ENCODE data around the gene TMEM119.

TMEM119 gene

DNA sequence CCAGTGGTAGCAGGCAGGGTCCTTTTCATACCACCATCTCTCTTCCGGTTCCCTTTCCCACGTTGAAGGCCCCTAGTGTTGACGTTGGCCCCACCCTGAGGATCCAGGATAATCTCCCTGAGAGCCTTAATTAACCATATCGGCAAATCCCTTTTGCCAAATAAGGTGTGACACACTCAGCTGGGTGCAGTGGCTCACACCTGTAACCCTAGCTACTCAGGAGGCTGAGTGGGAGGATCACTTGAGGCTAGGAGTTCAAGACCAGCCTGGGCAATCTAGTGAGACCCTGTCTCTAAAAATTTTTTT, 2.8 kb upstream of the TMEM119 start:
- TF ChIP-seq, protein P1, sequence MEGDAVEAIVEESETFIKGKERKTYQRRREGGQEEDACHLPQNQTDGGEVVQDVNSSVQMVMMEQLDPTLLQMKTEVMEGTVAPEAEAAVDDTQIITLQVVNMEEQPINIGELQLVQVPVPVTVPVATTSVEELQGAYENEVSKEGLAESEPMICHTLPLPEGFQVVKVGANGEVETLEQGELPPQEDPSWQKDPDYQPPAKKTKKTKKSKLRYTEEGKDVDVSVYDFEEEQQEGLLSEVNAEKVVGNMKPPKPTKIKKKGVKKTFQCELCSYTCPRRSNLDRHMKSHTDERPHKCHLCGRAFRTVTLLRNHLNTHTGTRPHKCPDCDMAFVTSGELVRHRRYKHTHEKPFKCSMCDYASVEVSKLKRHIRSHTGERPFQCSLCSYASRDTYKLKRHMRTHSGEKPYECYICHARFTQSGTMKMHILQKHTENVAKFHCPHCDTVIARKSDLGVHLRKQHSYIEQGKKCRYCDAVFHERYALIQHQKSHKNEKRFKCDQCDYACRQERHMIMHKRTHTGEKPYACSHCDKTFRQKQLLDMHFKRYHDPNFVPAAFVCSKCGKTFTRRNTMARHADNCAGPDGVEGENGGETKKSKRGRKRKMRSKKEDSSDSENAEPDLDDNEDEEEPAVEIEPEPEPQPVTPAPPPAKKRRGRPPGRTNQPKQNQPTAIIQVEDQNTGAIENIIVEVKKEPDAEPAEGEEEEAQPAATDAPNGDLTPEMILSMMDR (IDR thresholded peaks at IDR 0.05; ENCODE audit: control insufficient read depth, insufficient read depth, low read depth, low read length, missing control alignments), result no peak
- no peak for DNase-seq (ENCODE audit: low read depth)
- no peak overlapping the region for H3K4me3 ChIP-seq (ENCODE audit: control insufficient read depth, low read depth, low read length)

DNA sequence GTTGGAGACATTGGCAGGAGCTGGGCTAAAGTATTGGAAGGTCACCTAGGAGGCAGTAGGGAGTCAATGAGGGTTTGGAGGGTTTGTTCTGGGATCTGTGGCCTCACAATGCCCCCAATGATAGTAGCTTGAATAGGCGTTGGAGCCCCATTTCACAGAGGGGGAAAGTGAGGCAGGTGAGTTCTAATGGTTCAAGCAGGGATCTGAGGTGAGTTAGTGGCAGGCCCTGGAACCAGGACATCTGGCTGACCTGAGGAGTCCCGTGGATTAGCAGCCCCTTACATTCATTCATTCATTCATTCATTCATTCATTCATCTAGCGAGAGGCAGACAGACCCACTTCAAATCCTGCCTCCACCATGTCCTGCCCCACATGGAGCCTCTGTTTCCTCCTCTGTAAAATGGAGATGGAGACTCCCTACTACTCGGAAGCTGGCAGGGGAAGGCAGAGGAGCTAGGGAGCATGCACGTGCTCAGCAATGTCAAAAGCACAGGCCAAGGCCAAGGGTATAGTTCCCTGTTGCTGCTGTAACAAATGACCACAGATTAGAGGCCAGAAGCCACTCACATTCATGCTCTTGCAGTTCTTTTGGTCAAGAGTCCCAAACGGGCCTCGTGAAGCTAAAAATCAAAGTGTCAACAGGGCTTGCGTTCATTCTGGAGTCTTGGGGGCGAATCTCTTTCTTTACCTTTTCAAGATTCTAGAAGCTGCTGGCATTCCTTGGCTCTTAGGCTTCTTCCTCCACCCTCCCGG, 2.2 kb upstream of the TMEM119 start:
- no peak overlapping the region for H3K4me3 ChIP-seq (ENCODE audit: control insufficient read depth, low read depth, low read length)
- DNase-seq (ENCODE audit: low read depth), result no peak
- TF ChIP-seq, protein P1 (IDR thresholded peaks at IDR 0.05; ENCODE audit: control insufficient read depth, insufficient read depth, low read depth, low read length, missing control alignments), result no peak

DNA sequence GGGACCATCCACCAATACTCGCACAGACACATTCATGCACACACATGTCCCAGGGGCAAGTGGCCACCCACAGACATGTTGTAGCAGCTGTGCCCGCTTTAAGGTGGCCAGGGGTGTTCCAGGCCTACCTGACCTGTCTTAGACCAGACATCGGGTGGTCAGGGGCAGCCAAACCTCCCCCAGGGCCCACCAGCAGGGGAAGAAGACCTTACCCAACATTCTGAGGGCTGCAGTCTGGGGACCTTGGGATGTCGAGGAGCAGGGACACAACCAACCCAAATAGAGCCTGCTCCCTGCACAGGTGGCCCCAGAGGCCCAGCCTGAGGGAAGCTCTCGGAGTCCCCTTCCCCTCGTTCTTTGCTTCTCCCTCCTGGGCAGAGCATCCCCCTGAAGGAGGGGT, 1.7 kb upstream of the TMEM119 start:
- no peak overlapping the region for H3K4me3 ChIP-seq (ENCODE audit: control insufficient read depth, low read depth, low read length)
- TF ChIP-seq, protein P1 (IDR thresholded peaks at IDR 0.05; ENCODE audit: control insufficient read depth, insufficient read depth, low read depth, low read length, missing control alignments), result no peak
- DNase-seq (ENCODE audit: low read depth), result no peak

DNA sequence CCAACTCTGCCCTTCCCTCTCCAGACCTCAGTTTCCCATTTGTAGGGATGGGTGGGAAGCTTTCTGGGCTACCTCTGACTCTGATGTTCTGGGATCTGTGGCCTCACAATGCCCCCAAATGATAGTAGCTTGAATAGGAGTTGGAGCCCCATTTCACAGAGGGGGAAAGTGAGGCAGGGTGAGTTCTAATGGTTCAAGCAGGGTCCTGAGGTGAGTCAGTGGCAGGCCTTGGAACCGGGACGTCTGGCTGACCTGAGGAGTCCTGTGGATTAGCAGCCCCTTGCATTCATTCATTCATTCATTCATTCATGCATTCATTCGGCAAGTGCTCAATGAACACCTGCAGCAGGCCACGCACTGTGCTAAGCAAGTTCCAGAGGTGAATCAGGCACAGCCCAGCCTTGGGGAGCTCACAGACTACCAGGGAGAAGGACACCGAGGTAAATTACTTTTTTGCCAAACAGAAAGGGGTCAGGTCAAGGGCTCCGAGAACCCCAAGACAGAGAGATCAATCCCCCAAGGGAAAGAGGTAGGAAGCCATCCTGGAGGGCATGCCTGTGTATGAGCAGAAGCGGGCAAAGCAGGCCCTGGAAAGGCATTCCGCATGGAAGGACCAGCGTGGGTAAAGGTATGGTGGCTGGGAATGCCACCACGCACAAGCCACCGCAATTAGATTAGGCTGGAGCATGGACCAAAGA, 818 bp upstream of the TMEM119 start:
- no peak overlapping the region for H3K4me3 ChIP-seq (ENCODE audit: control insufficient read depth, low read depth, low read length)
- TF ChIP-seq, protein P1 (IDR thresholded peaks at IDR 0.05; ENCODE audit: control insufficient read depth, insufficient read depth, low read depth, low read length, missing control alignments), result no peak
- DNase-seq (ENCODE audit: low read depth), result no peak

DNA sequence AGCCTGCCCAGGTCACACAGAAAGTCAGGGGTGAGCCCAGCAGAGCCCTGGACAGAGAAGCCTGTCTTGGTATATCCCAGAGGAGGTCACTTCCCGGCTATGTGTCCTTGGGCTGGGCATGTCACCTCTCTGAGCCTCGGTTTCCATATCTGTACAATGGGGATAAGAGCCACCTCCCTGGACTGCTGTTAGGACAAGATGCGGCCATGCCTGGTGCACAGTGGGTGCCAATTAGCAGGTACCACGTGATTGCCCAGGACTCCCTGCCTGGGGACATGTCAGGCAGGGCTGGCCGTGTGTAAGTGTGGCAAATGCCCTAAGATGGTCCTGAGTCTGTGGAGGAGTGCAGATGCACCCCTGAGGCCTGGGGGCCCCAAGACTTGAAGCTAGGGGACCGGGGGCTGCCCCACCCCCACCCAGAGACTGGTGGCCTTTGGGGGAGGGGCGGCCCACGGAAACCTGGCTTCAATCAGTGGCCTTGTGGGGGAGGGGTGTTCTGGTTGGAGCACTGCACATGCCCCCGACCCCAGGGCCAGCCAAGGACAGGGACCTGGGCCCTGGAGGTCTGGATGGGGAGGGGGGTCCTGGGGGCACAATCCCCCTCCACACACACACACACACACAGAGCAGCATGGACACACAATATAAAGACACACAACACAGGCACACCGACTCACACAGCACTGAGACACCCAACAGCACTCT, 878 bp downstream of the TMEM119 start:
- TF ChIP-seq, protein P1 (IDR thresholded peaks at IDR 0.05; ENCODE audit: control insufficient read depth, insufficient read depth, low read depth, low read length, missing control alignments), result no peak
- no peak for DNase-seq (ENCODE audit: low read depth)
- H3K4me3 ChIP-seq (ENCODE audit: control insufficient read depth, low read depth, low read length), result peak overlapping the region; percentile 83

DNA sequence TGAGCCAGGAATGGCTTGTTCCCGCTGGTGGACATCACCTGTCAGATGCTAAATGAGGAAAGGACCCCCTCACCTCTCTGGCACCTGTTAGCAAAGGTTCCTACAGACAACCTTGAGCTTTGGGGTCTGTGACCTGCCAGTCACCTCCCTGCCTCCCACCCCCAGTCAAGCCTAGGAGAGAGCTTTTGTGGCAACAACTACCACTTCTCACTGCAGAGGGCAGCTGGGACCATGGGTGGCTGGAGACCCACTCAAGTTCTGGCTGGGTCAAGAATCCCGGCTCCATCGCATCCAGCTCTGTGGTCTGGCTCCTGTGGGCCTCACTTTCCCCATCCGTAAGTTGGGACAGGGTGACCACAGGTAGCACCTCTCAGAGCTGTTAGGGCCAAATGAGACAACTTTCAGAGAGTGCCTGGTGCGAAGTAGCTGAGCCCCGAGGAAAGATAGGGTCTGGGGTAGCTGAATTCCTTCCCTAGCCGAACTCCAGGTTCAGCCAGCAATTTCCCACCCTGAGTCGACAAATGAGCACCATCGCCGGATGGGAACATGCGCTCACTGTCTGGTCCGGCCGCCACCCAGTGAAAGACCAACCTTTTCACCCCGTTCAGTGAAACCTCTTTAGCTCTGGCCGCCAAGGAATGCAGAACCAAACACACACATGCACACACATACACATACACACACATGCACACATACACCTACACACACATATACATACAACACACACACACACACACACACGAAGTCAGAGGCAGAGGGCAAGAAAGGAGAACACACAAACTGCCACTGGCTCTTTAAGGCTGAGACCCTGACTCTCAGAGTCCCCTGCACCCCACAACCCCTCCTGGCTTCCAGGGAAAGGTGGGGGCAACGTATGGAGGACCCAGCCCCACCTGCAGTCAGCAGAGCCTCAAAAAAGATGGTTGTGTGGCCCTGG, 1.9 kb downstream of the TMEM119 start:
- TF ChIP-seq, protein P1 (IDR thresholded peaks at IDR 0.05; ENCODE audit: control insufficient read depth, insufficient read depth, low read depth, low read length, missing control alignments), result no peak
- DNase-seq (ENCODE audit: low read depth), result no peak
- peak overlapping the region; percentile 83 for H3K4me3 ChIP-seq (ENCODE audit: control insufficient read depth, low read depth, low read length)

Data from AG09309 (cell line).